Endothelial cell of umbilical vein (primary cell): Measurements from ENCODE around the gene CASP3. TPM values are rescaled to one million over a fixed set of nuclear protein-coding genes. Genes with fewer than 3 reads are reported as not detected.

Experiments used
- BruUV-seq: library from RNA; stranded (reverse); fragments of 400-500 nt; replicated peaks from 2 replicates; lab custom pipeline; 2021; lab: Mats Ljungman, UMichigan
- CTCF ChIA-PET: fragments of 300-600, 350-600 bp; sonication (Branson Sonifier 250); formaldehyde crosslinking; loops from one replicate; lab custom pipeline; 2021; ENCODE audit warnings: antibody characterized with exemption, inconsistent platforms; lab: Charles Lee
- POLR2A ChIA-PET: fragments of 300-600, 350-600 bp; sonication (Branson Sonifier 250); formaldehyde crosslinking; loops from one replicate; lab custom pipeline; 2021; ENCODE audit warnings: antibody characterized with exemption, inconsistent platforms; lab: Charles Lee
- DNase-seq: peaks from one replicate; pipeline ENCODE4 v3.0.0-alpha.2; 2011; ENCODE audit warnings: low read depth, low spot score
- FAIRE-seq: peaks from 2 replicates; lab custom pipeline; 2011; peaks lifted over from hg19 to GRCh38; lab: Jason Lieb, UNC
- H2AFZ ChIP-seq: 2 replicates; pipeline ENCODE4 v1.6.0; 2012; ENCODE audit warnings: low read depth, low read length, control low read depth, inconsistent platforms
- H3K27ac ChIP-seq: 2 replicates; pipeline ENCODE4 v1.5.1; 2011; ENCODE audit warnings: low read depth, mild to moderate bottlenecking, control low read depth, low read length, moderate library complexity; ENCODE audit not compliant: insufficient read depth
- H3K27me3 ChIP-seq, 2 experiments: 2 replicates each; pipeline versions ENCODE4 v1.6.0 to v1.6.1; 2011; ENCODE audit warnings: low read length in 2 of 2, mixed read lengths in 1 of 2; ENCODE audit not compliant: control insufficient read depth in 2 of 2, insufficient read depth in 2 of 2
- H3K36me3 ChIP-seq, 2 experiments: 2 replicates in 1 of 2; 3 replicates in 1 of 2; pipeline ENCODE4 v1.5.1; 2011; ENCODE audit warnings: low read length in 2 of 2, mild to moderate bottlenecking in 1 of 2, moderate library complexity in 1 of 2; ENCODE audit not compliant: control insufficient read depth in 2 of 2, insufficient read depth in 2 of 2; ENCODE audit errors: extremely low read depth in 1 of 2
- H3K4me1 ChIP-seq: 3 replicates; pipeline ENCODE4 v1.5.1; 2011; ENCODE audit warnings: mild to moderate bottlenecking, low read length; ENCODE audit not compliant: control insufficient read depth, insufficient read depth; ENCODE audit errors: extremely low read depth
- H3K4me2 ChIP-seq: 2 replicates; pipeline ENCODE4 v1.6.1; 2011; ENCODE audit warnings: low read length, control low read depth, mixed read lengths; ENCODE audit not compliant: insufficient read depth
- H3K4me3 ChIP-seq, 3 experiments: fragments of 200-600 bp in 1 of 3; sonication (generic), shearing (Covaris generic) in 1 of 3; replicated peaks in 1 of 3; 2 replicates each; pipeline ENCODE4 v1.5.1; 2011 to 2016; ENCODE audit warnings: control low read depth in 3 of 3, low read length in 3 of 3, mild to moderate bottlenecking in 2 of 3, inconsistent platforms in 1 of 3, low read depth in 1 of 3, moderate library complexity in 1 of 3; ENCODE audit not compliant: insufficient read depth in 1 of 3
- H3K79me2 ChIP-seq: 2 replicates; pipeline ENCODE4 v1.6.0; 2012; ENCODE audit warnings: low read length, inconsistent platforms; ENCODE audit not compliant: control insufficient read depth, insufficient read depth
- H3K9ac ChIP-seq: replicated peaks from 2 replicates; pipeline ENCODE3; 2011; ENCODE audit warnings: low read length, control low read depth; ENCODE audit not compliant: insufficient read depth; ENCODE audit errors: extremely low read depth
- H3K9me1 ChIP-seq: replicated peaks from 3 replicates; pipeline ENCODE4 v1.6.0; 2011; ENCODE audit warnings: mild to moderate bottlenecking, low read length; ENCODE audit not compliant: control insufficient read depth, insufficient read depth; ENCODE audit errors: extremely low read depth
- H3K9me3 ChIP-seq: replicated peaks from 2 replicates; pipeline ENCODE4 v1.5.1; 2012; ENCODE audit warnings: low read length, inconsistent platforms; ENCODE audit not compliant: control insufficient read depth, insufficient read depth
- H4K20me1 ChIP-seq: replicated peaks from 2 replicates; pipeline ENCODE3; 2011; ENCODE audit warnings: mild to moderate bottlenecking, low read length; ENCODE audit not compliant: control insufficient read depth, insufficient read depth; ENCODE audit errors: extremely low read depth
- CTCF ChIP-seq, 2 donors: IDR thresholded peaks; 1 replicate in 1 of 2; 2 replicates in 1 of 2; pipeline ENCODE4 v1.5.1; 2011; ENCODE audit warnings: low read length in 2 of 2, mild to moderate bottlenecking in 2 of 2, moderate library complexity in 2 of 2, control low read depth in 1 of 2, inconsistent platforms in 1 of 2, low read depth in 1 of 2; ENCODE audit not compliant: insufficient read depth in 1 of 2; ENCODE audit errors: extremely low read depth in 1 of 2
- EZH2 ChIP-seq: IDR thresholded peaks from 2 replicates; pipeline ENCODE4 v1.6.1; 2012; ENCODE audit warnings: borderline replicate concordance, low read depth, mild to moderate bottlenecking, moderate library complexity, low read length, inconsistent platforms; ENCODE audit not compliant: severe bottlenecking
- FOS ChIP-seq: IDR thresholded peaks from 2 replicates; pipeline ENCODE4 v1.6.1; 2011; ENCODE audit warnings: mild to moderate bottlenecking, low read length, moderate library complexity, borderline replicate concordance; ENCODE audit not compliant: insufficient read depth
- GATA2 ChIP-seq: IDR thresholded peaks from 2 replicates; pipeline ENCODE4 v1.7.0; 2011; ENCODE audit warnings: low read depth, mild to moderate bottlenecking, moderate library complexity, mixed read lengths, low read length; ENCODE audit not compliant: insufficient read length, insufficient read depth
- JUN ChIP-seq: IDR thresholded peaks from 2 replicates; pipeline ENCODE4 v1.6.1; 2011; ENCODE audit warnings: borderline replicate concordance, low read depth; ENCODE audit not compliant: insufficient read length, insufficient read depth
- MAX ChIP-seq: IDR thresholded peaks from 2 replicates; pipeline ENCODE4 v1.6.1; 2011; ENCODE audit not compliant: insufficient read depth, insufficient read length
- MYC ChIP-seq: IDR thresholded peaks from one replicate; pipeline ENCODE4 v1.6.1; 2011; ENCODE audit warnings: mild to moderate bottlenecking, low read depth, low read length
- POLR2A ChIP-seq: IDR thresholded peaks from 2 replicates; pipeline ENCODE4 v1.6.1; 2012; ENCODE audit warnings: low read depth, mild to moderate bottlenecking, control low read depth, low read length
- POLR2AphosphoS5 ChIP-seq: IDR thresholded peaks from 2 replicates; pipeline ENCODE4 v1.6.1; 2012; ENCODE audit warnings: low read depth, mild to moderate bottlenecking, control low read depth, low read length, moderate library complexity; ENCODE audit not compliant: insufficient read depth
- dilution Hi-C: fragments of 300-500 bp; cut with MboI; formaldehyde crosslinking; loops from one replicate; pipeline ENCODE4 v1.15.0; 2019; ENCODE audit warnings: low sequenced_read_pairs; ENCODE audit not compliant: extremely low pct_ligation_motif_present
- intact Hi-C: fragments of 100-400 bp; cut with micrococcal nuclease; formaldehyde crosslinking; loops from one replicate; pipeline ENCODE4 v1.10.0; 2022
- polyA plus RNA-seq, 4 experiments: library from polyadenylated mRNA; depleted of rRNA in 3 of 4; stranded (reverse) in 3 of 4; unstranded in 1 of 4; fragments of >200 nt; gene quantifications; 2 replicates each; pipeline versions ENCODE4 v1.2.1 to v1.2.3, GENCODE V29; 2011 to 2012; ENCODE audit warnings: missing spikeins in 1 of 4
- total RNA-seq: library from RNA; stranded (reverse); gene quantifications from 2 replicates; pipeline ENCODE4 v1.2.3, GENCODE V29; 2021

The CASP3 gene
- total and polyA plus RNA-seq, 2 donors (not counting 3 experiments of a cell fraction or from before 2014, with no cell fraction given): 26.0 to 54.5 TPM

DNA sequence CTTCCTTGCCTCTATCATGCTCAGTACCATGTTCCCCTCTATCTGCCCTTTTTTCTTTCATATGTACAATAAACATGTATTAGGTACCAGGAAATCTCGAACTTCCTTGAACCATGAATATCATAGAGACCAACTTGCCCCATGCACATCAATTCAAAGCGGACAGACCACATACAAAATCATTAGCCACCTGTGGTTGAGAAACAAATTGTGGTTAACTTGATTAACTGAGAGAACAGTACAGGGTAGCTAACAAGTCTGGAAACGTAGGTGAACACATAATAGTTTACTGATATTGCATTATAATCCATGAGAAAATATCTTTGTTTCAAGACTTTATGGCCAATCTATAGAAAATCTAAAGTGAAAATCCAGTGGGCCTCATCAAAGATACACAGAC, 8.2 kb downstream of the CASP3 start:
- Histone ChIP-seq H3K79me2 (peaks cover 95% of the 10 kb centered on the region), H4K20me1 (no peaks in the 10 kb centered on the region), H3K4me3 (no peak overlapping the region), H3K4me1 (peaks cover 26% of the 10 kb centered on the region), H3K9ac (no peak overlapping the region), H3K4me2 (no peak overlapping the region), H3K9me3 (no peaks in the 10 kb centered on the region), H3K9me1 (no peaks in the 10 kb centered on the region), H3K36me3 (peaks cover 11 to 14% of the 10 kb centered on the region in 2 experiments), H3K27ac (no peak overlapping the region), H3K27me3 (no peaks in the 10 kb centered on the region), H2AFZ (no peak overlapping the region)
- DNase-seq: no peak
- FAIRE-seq: no peak
- TF ChIP-seq MAX (no peak), EZH2 (no peak), POLR2A (no peak), CTCF (IDR thresholded peaks at IDR 0.05; ENCODE audit: extremely low read depth in 1 of 2, insufficient read depth in 1 of 2, low read depth in 1 of 2, low read length in 2 of 2) (no peak), GATA2 (no peak), MYC (no peak)
- ChIA-PET CTCF (no interaction called here), POLR2A (no interaction called here)
- no TSS peak for BruUV-seq
- intact Hi-C loops: loop anchor here (10.0 kb wide), 1 partner anchor 504 kb away; the partner anchor contains the start of gene SLC25A4
- dilution Hi-C loops: no loop called here

DNA sequence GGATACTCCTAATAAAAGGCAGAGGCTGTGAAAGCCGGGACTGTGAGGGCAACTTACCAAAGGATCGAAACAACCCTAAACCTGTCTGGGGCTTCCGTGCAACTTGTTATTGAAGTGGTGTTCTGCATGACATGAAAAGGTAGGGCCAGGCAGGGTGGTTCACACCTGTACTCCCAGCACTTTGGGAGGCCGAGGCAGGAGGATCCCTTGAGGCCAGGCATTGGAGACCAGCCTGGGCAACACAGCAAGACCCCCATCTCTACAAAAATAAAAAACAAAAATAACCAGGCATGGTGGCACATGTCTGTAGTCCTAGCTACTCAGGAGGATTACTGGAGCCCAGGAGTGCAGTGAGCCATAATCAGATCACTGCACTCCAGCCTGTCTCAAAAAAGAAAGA, 12.3 kb downstream of the CASP3 start:
- dilution Hi-C loops (no loop called here), intact Hi-C loops (no loop called here)
- H3K79me2 ChIP-seq: peaks cover 71% of the 10 kb centered on the region
- H3K9ac ChIP-seq: no peak overlapping the region
- no peak overlapping the region for H3K27ac ChIP-seq
- H3K4me2 ChIP-seq: no peak overlapping the region
- DNase-seq (no peak), FAIRE-seq (no peak)
- ChIA-PET POLR2A (no interaction called here), CTCF (no interaction called here)
- H3K9me3 ChIP-seq: no peaks in the 10 kb centered on the region
- no peaks in the 10 kb centered on the region for H4K20me1 ChIP-seq
- no peaks in the 10 kb centered on the region for H3K9me1 ChIP-seq
- peaks cover 22 to 24% of the 10 kb centered on the region in 2 experiments for H3K36me3 ChIP-seq
- TF ChIP-seq CTCF (IDR thresholded peaks at IDR 0.05; ENCODE audit: extremely low read depth in 1 of 2, insufficient read depth in 1 of 2, low read depth in 1 of 2, low read length in 2 of 2): no peak
- TF ChIP-seq MYC: no peak
- no peak for TF ChIP-seq EZH2
- no peak for TF ChIP-seq POLR2AphosphoS5
- no peak for TF ChIP-seq FOS
- TF ChIP-seq MAX: no peak
- TF ChIP-seq POLR2A: no peak
- no peak for TF ChIP-seq JUN
- TF ChIP-seq GATA2: no peak
- no TSS peak for BruUV-seq
- no peak overlapping the region for H3K4me3 ChIP-seq
- H3K27me3 ChIP-seq: no peaks in the 10 kb centered on the region
- H2AFZ ChIP-seq: no peak overlapping the region
- H3K4me1 ChIP-seq: no peaks in the 10 kb centered on the region
